Measurements from ENCODE around the gene INTS2. TPM values are rescaled to one million over a fixed set of nuclear protein-coding genes. Genes with fewer than 3 reads are reported as not detected.
A peak's percentile ranks its signal among the peaks of the same experiment; 100 is the strongest.
"Not testable (repeated sequence)": the region's sequence is repeated elsewhere in the genome, so short reads cannot be mapped to it uniquely, and the experiment has no call there.

INTS2 gene
- total RNA-seq, 1 donor from 2014 or later: 13.3 TPM

- DNase-seq (ENCODE audit: low read depth): no peak
- Histone ChIP-seq H3K36me3 (ENCODE audit: control insufficient read depth, insufficient read depth, low read length) (no peaks in the 10 kb centered on the region), H3K4me3 (ENCODE audit: low read depth, low read length) (peak overlapping the region; percentile 79), H3K27me3 (ENCODE audit: control insufficient read depth, insufficient read depth, low read length) (no peaks in the 10 kb centered on the region)
- TF ChIP-seq CTCF (IDR thresholded peaks at IDR 0.05; ENCODE audit: insufficient read depth, low read length, poor library complexity, severe bottlenecking): no peak
Measured at GRCh38 chr17:61863801-61864126, 64.0 kb downstream of the INTS2 start.

- peak; percentile 89 for DNase-seq (ENCODE audit: low read depth)
- Histone ChIP-seq H3K4me3 (ENCODE audit: low read depth, low read length) (peak within 1 kb of the TSS; percentile 79), H3K27me3 (ENCODE audit: control insufficient read depth, insufficient read depth, low read length) (no peaks in the 10 kb centered on the region), H3K36me3 (ENCODE audit: control insufficient read depth, insufficient read depth, low read length) (no peaks in the 10 kb centered on the region)
- TF ChIP-seq CTCF (IDR thresholded peaks at IDR 0.05; ENCODE audit: insufficient read depth, low read length, poor library complexity, severe bottlenecking): no peak
Measured at GRCh38 chr17:61862975-61863800, 64.6 kb downstream of the INTS2 start, which contains the start of gene BRIP1. Gene BRIP1 (minus strand): TSS chr17:61863528. CDS start chr17:61861539, 1,989 bp downstream.

- Histone ChIP-seq H3K4me3 (ENCODE audit: low read depth, low read length) (peak overlapping the region; percentile 79), H3K27me3 (ENCODE audit: control insufficient read depth, insufficient read depth, low read length) (no peaks in the 10 kb centered on the region), H3K36me3 (ENCODE audit: control insufficient read depth, insufficient read depth, low read length) (no peaks in the 10 kb centered on the region)
- DNase-seq (ENCODE audit: low read depth): peak; percentile 44
- TF ChIP-seq CTCF (IDR thresholded peaks at IDR 0.05; ENCODE audit: insufficient read depth, low read length, poor library complexity, severe bottlenecking): no peak
Measured at GRCh38 chr17:61862105-61862574, 65.6 kb downstream of the INTS2 start.

GRCh38 chr17:61860397-61860796 lies 67.4 kb downstream of the INTS2 start:
- not testable (repeated sequence) for H3K36me3 ChIP-seq (ENCODE audit: control insufficient read depth, insufficient read depth, low read length); H3K27me3 ChIP-seq (ENCODE audit: control insufficient read depth, insufficient read depth, low read length); DNase-seq (ENCODE audit: low read depth); H3K4me3 ChIP-seq (ENCODE audit: low read depth, low read length)

- Histone ChIP-seq H3K27me3 (ENCODE audit: control insufficient read depth, insufficient read depth, low read length) (no peaks in the 10 kb centered on the region), H3K36me3 (ENCODE audit: control insufficient read depth, insufficient read depth, low read length) (no peaks in the 10 kb centered on the region), H3K4me3 (ENCODE audit: low read depth, low read length) (no peak overlapping the region)
- DNase-seq (ENCODE audit: low read depth): no peak
- TF ChIP-seq CTCF (IDR thresholded peaks at IDR 0.05; ENCODE audit: insufficient read depth, low read length, poor library complexity, severe bottlenecking): no peak
Measured at GRCh38 chr17:61856035-61856434, 71.7 kb downstream of the INTS2 start.

- Histone ChIP-seq H3K36me3 (ENCODE audit: control insufficient read depth, insufficient read depth, low read length) (no peaks in the 10 kb centered on the region), H3K4me3 (ENCODE audit: low read depth, low read length) (no peak overlapping the region), H3K27me3 (ENCODE audit: control insufficient read depth, insufficient read depth, low read length) (no peaks in the 10 kb centered on the region)
- TF ChIP-seq CTCF (IDR thresholded peaks at IDR 0.05; ENCODE audit: insufficient read depth, low read length, poor library complexity, severe bottlenecking): no peak
- no peak for DNase-seq (ENCODE audit: low read depth)
Measured at GRCh38 chr17:61852857-61853256, 74.9 kb downstream of the INTS2 start.
